Body of pancreas (tissue), 4 donors: Measurements from ENCODE around the gene DCLRE1B. TPM values are rescaled to one million over a fixed set of nuclear protein-coding genes. Genes with fewer than 3 reads are reported as not detected.
A peak's percentile ranks its signal among the peaks of the same experiment; 100 is the strongest.

Source experiments
- ATAC-seq: fragments of 150-250 bp; one replicate; pipeline ENCODE4 v1.9.1; 2016
- DNase-seq, 4 donors: peaks; one replicate each; pipeline ENCODE4 v3.0.0-alpha.2; 2019
- H3K27ac ChIP-seq, 4 donors: fragments of 200-600 bp; sonication (generic); 1 replicate in 3 of 4; 2 replicates in 1 of 4; pipeline versions ENCODE4 v1.5.1 to v1.6.1; 2016 to 2019; ENCODE audit warnings: mild to moderate bottlenecking in 1 of 4, mixed read lengths in 1 of 4, moderate library complexity in 1 of 4
- H3K27me3 ChIP-seq, 2 donors: fragments of 200-600 bp; sonication (generic); one replicate each; pipeline ENCODE4 v1.6.0; 2016; ENCODE audit warnings: mild to moderate bottlenecking in 1 of 2
- H3K36me3 ChIP-seq, 2 donors: fragments of 200-600 bp; sonication (generic); replicated peaks in 1 of 2; 2 replicates each; pipeline ENCODE4 v1.5.1; 2016; ENCODE audit warnings: low read depth in 2 of 2; ENCODE audit not compliant: insufficient read depth in 1 of 2
- H3K4me1 ChIP-seq: fragments of 200-600 bp; sonication (generic); one replicate; pipeline ENCODE4 v1.6.0; 2016
- H3K4me3 ChIP-seq, 2 donors: fragments of 200-600 bp; sonication (generic); 1 replicate in 1 of 2; 2 replicates in 1 of 2; pipeline ENCODE4 v1.5.1; 2016 to 2019
- H3K9me3 ChIP-seq, 3 donors: fragments of 200-600 bp; sonication (generic); 1 replicate in 2 of 3; 2 replicates in 1 of 3; pipeline ENCODE4 v1.5.1; 2016
- CTCF ChIP-seq, 7 experiments: fragments of 450-650 bp in 4 of 7; fragments of 200-600 bp in 3 of 7; sonication (generic) in 3 of 7; IDR thresholded peaks; one replicate each; pipeline ENCODE4 v1.5.1; 2016 to 2019; ENCODE audit warnings: antibody characterized with exemption in 7 of 7
- POLR2A ChIP-seq, 3 donors: fragments of 450-650 bp; IDR thresholded peaks; one replicate each; pipeline ENCODE4 v1.6.1; 2016; ENCODE audit warnings: antibody characterized with exemption in 3 of 3, mild to moderate bottlenecking in 2 of 3
- WGBS, 2 donors: methylation state at CpG; one replicate each; pipeline ENCODE4 v1.1.5; 2017; 5-methylcytosine and 5-hydroxymethylcytosine counted together
- intact Hi-C: fragments of 100-400 bp; cut with DNase I; formaldehyde crosslinking; loops from one replicate; pipeline ENCODE4 v1.15.1; 2023
- total RNA-seq, 2 donors: library from RNA; depleted of rRNA; stranded (reverse); fragments of >200 nt; gene quantifications; one replicate each; pipeline ENCODE4 v1.1.0, GENCODE V29; 2016

The DCLRE1B gene
- total RNA-seq, 2 donors from 2014 or later: 1.3 to 2.1 TPM

- ATAC-seq (peak; percentile 16), DNase-seq (peak; percentile 27 to 54 (median 40))
- TF ChIP-seq CTCF (IDR thresholded peaks at IDR 0.05) (no peak), POLR2A (IDR thresholded peaks at IDR 0.05) (no peak)
- Histone ChIP-seq H3K4me3 (peak overlapping the region; percentile 72 to 99), H3K27me3 (no peaks in the 10 kb centered on the region), H3K27ac (peak overlapping the region in 3 of 4 donors; percentile 92 to 98 (median 98)), H3K36me3 (no peaks in the 10 kb centered on the region), H3K4me1 (peaks cover 48% of the 10 kb centered on the region), H3K9me3 (no peaks in the 10 kb centered on the region)
- intact Hi-C loops: no loop called here
- 1 to 3% methylated on average over 8 of the region's 8 CpGs for WGBS, 2 donors
These were observed 25.5 kb downstream of the DCLRE1B start for GRCh38 chr1:113930499-113931161.

- H3K9me3 ChIP-seq: no peaks in the 10 kb centered on the region
- WGBS, 2 donors: 1 to 6% methylated on average over 3 of the region's 3 CpGs
- no peaks in the 10 kb centered on the region for H3K27me3 ChIP-seq
- TF ChIP-seq POLR2A (IDR thresholded peaks at IDR 0.05) (no peak), CTCF (IDR thresholded peaks at IDR 0.05) (no peak)
- H3K27ac ChIP-seq: peak overlapping the region in 3 of 4 donors; percentile 92 to 98 (median 98)
- no peaks in the 10 kb centered on the region for H3K36me3 ChIP-seq
- no peak for DNase-seq
- no peak for ATAC-seq
- H3K4me1 ChIP-seq: peaks cover 48% of the 10 kb centered on the region
- intact Hi-C loops: no loop called here
- H3K4me3 ChIP-seq: no peak overlapping the region
These were observed 26.3 kb downstream of the DCLRE1B start for GRCh38 chr1:113931451-113931851.

- Histone ChIP-seq H3K27me3 (no peaks in the 10 kb centered on the region), H3K36me3 (no peaks in the 10 kb centered on the region), H3K4me1 (peaks cover 61% of the 10 kb centered on the region), H3K9me3 (no peaks in the 10 kb centered on the region), H3K27ac (peak overlapping the region in 2 of 4 donors; percentile 51 to 98), H3K4me3 (no peak overlapping the region)
- ATAC-seq (no peak), DNase-seq (no peak)
- intact Hi-C loops: no loop called here
- TF ChIP-seq POLR2A (IDR thresholded peaks at IDR 0.05) (no peak), CTCF (IDR thresholded peaks at IDR 0.05) (no peak)
These were observed 28.9 kb downstream of the DCLRE1B start for GRCh38 chr1:113934006-113934405.

- Histone ChIP-seq H3K27me3 (no peaks in the 10 kb centered on the region), H3K9me3 (no peaks in the 10 kb centered on the region), H3K4me1 (peaks cover 67% of the 10 kb centered on the region), H3K27ac (peak overlapping the region in 2 of 4 donors; percentile 51 to 98), H3K4me3 (no peak overlapping the region), H3K36me3 (no peaks in the 10 kb centered on the region)
- 62 to 68% methylated on average over 5 of the region's 5 CpGs for WGBS, 2 donors
- TF ChIP-seq CTCF (IDR thresholded peaks at IDR 0.05): no peak
- no peak for TF ChIP-seq POLR2A (IDR thresholded peaks at IDR 0.05)
- intact Hi-C loops: no loop called here
- no peak for DNase-seq
- ATAC-seq: no peak
These were observed 29.5 kb downstream of the DCLRE1B start for GRCh38 chr1:113934511-113935055.

- 94 to 100% methylated on average over 1 of the region's 1 CpG for WGBS, 2 donors
- DNase-seq: no peak
- intact Hi-C loops: no loop called here
- H3K4me1 ChIP-seq: peaks cover 67% of the 10 kb centered on the region
- H3K4me3 ChIP-seq: no peak overlapping the region
- H3K27me3 ChIP-seq: no peaks in the 10 kb centered on the region
- no peaks in the 10 kb centered on the region for H3K36me3 ChIP-seq
- H3K27ac ChIP-seq: no peak overlapping the region
- TF ChIP-seq POLR2A (IDR thresholded peaks at IDR 0.05) (no peak), CTCF (IDR thresholded peaks at IDR 0.05) (no peak)
- no peak for ATAC-seq
- H3K9me3 ChIP-seq: no peaks in the 10 kb centered on the region
These were observed 30.1 kb downstream of the DCLRE1B start for GRCh38 chr1:113935176-113935575.
